Activated CD8-positive, alpha-beta T cell treated with anti-CD3 and anti-CD28 coated beads, Interleukin-2, amount 10 ng/mL, durations not matched to agents 7 days and 5 days (primary cell): ENCODE measurements around the gene TMC6. TPM values are rescaled to one million over a fixed set of nuclear protein-coding genes. Genes with fewer than 3 reads are reported as not detected.
A peak's percentile ranks its signal among the peaks of the same experiment; 100 is the strongest.

ENCODE experiments used
- ATAC-seq: fragments of 150-1000 bp; cut with Tn5 transposase; one replicate; pipeline ENCODE4 v1.10.0; 2021; ENCODE audit warnings: moderate library complexity
- CTCF ChIA-PET: fragments of 350-600 bp; sonication (Branson Sonifier 250); formaldehyde crosslinking; loops from one replicate; lab custom pipeline; 2021; ENCODE audit warnings: antibody characterized with exemption; lab: Charles Lee
- POLR2A ChIA-PET: fragments of 350-600 bp; sonication (Branson Sonifier 250); formaldehyde crosslinking; loops from one replicate; lab custom pipeline; 2021; ENCODE audit warnings: antibody characterized with exemption; lab: Charles Lee
- DNase-seq: peaks from one replicate; pipeline ENCODE4 v3.0.0-alpha.2; 2020
- H3K27ac Mint-ChIP-seq: one replicate; pipeline ENCODE4 v1.8.0; 2021; ENCODE audit warnings: mild to moderate bottlenecking, mixed read lengths
- H3K27me3 Mint-ChIP-seq: one replicate; pipeline ENCODE4 v1.8.0; 2021; ENCODE audit warnings: low read depth, mixed read lengths
- H3K36me3 Mint-ChIP-seq: one replicate; pipeline ENCODE4 v1.8.0; 2021; ENCODE audit warnings: low read depth, mixed read lengths
- H3K4me1 Mint-ChIP-seq: one replicate; pipeline ENCODE4 v1.8.0; 2021; ENCODE audit warnings: low read depth, mixed read lengths
- H3K4me3 Mint-ChIP-seq: one replicate; pipeline ENCODE4 v1.8.0; 2021; ENCODE audit warnings: mild to moderate bottlenecking, mixed read lengths
- H3K9me3 Mint-ChIP-seq: one replicate; pipeline ENCODE4 v1.8.0; 2022; ENCODE audit warnings: mixed read lengths; ENCODE audit not compliant: insufficient read depth
- total RNA-seq, 2 experiments: library from RNA; stranded (reverse); gene quantifications; one replicate each; pipeline ENCODE4 v1.2.3, GENCODE V29; 2021

TMC6 gene
- total RNA-seq, 2 experiments from 2014 or later, result 407 to 476 TPM

- POLR2A ChIA-PET, result interaction anchor here (1.0 to 11.6 kb wide), 5 partner anchors 9 to 44 kb away, joined by 3 to 182 read pairs (median 7); partner anchors contain the start of genes TMC6 and TMC8
- DNase-seq, result no peak
- peak overlapping the region; percentile 74 for H3K4me3 Mint-ChIP-seq
- no peaks in the 10 kb centered on the region for H3K9me3 Mint-ChIP-seq
- CTCF ChIA-PET, result interaction anchor here (1.4 to 8.9 kb wide), 6 partner anchors 10 to 114 kb away, joined by 3 to 133 read pairs (median 15); partner anchors contain the start of gene TMC6
- H3K27me3 Mint-ChIP-seq, result no peaks in the 10 kb centered on the region
- peaks cover 75% of the 10 kb centered on the region for H3K4me1 Mint-ChIP-seq
- H3K27ac Mint-ChIP-seq, result peak overlapping the region; percentile 84
- H3K36me3 Mint-ChIP-seq, result peaks cover 71% of the 10 kb centered on the region
- no peak for ATAC-seq
Observed at GRCh38 chr17:78133179-78133951, 4.8 kb upstream of the TMC6 start.

- POLR2A ChIA-PET, result interaction anchor here (1.0 to 4.5 kb wide), 4 partner anchors 8 to 53 kb away, joined by 3 to 53 read pairs (median 3); no protein-coding TSS in a partner anchor
Observed at GRCh38 chr17:78132767-78133178, 4.2 kb upstream of the TMC6 start.

GRCh38 chr17:78132084-78132676 is 3.6 kb upstream of the TMC6 start:
- ChIA-PET POLR2A (interaction anchor here (0.7 to 4.5 kb wide), 6 partner anchors 8 to 174 kb away, joined by 3 to 53 read pairs (median 3); partner anchors contain the start of gene TNRC6C), CTCF (interaction anchor here (0.6 to 8.9 kb wide), 3 partner anchors 9 to 20 kb away, joined by 3 to 133 read pairs (median 4); partner anchors contain the start of gene TMC6)
- H3K36me3 Mint-ChIP-seq, result peaks cover 68% of the 10 kb centered on the region
- peak overlapping the region; percentile 74 for H3K4me3 Mint-ChIP-seq
- H3K27me3 Mint-ChIP-seq, result no peaks in the 10 kb centered on the region
- ATAC-seq, result peak; percentile 13
- no peaks in the 10 kb centered on the region for H3K9me3 Mint-ChIP-seq
- H3K27ac Mint-ChIP-seq, result peak overlapping the region; percentile 84
- peak; percentile 92 for DNase-seq
- H3K4me1 Mint-ChIP-seq, result peaks cover 64% of the 10 kb centered on the region

More at GRCh38 chr17:78132767-78133178, 4.2 kb upstream of the TMC6 start:
- H3K36me3 Mint-ChIP-seq, result peaks cover 66% of the 10 kb centered on the region
- CTCF ChIA-PET, result interaction anchor here (1.8 to 8.9 kb wide), 3 partner anchors 9 to 19 kb away, joined by 4 to 133 read pairs (median 63); partner anchors contain the start of gene TMC6
- DNase-seq (no peak), ATAC-seq (no peak)
- no peaks in the 10 kb centered on the region for H3K9me3 Mint-ChIP-seq
- no peaks in the 10 kb centered on the region for H3K27me3 Mint-ChIP-seq
- peak overlapping the region; percentile 74 for H3K4me3 Mint-ChIP-seq
- H3K4me1 Mint-ChIP-seq, result peaks cover 69% of the 10 kb centered on the region
- H3K27ac Mint-ChIP-seq, result peak overlapping the region; percentile 84

GRCh38 chr17:78131172-78132083 is 2.9 kb upstream of the TMC6 start:
- H3K9me3 Mint-ChIP-seq, result no peaks in the 10 kb centered on the region
- DNase-seq (peak; percentile 60), ATAC-seq (no peak)
- H3K36me3 Mint-ChIP-seq, result peaks cover 67% of the 10 kb centered on the region
- peaks cover 62% of the 10 kb centered on the region for H3K4me1 Mint-ChIP-seq
- H3K27ac Mint-ChIP-seq, result peak overlapping the region; percentile 99
- no peaks in the 10 kb centered on the region for H3K27me3 Mint-ChIP-seq
- H3K4me3 Mint-ChIP-seq, result peak overlapping the region; percentile 99
- POLR2A ChIA-PET, result interaction anchor here (0.7 to 13.9 kb wide), 11 partner anchors 8 to 173 kb away, joined by 3 to 182 read pairs (median 3); partner anchors contain the start of gene TNRC6C
- CTCF ChIA-PET, result interaction anchor here (0.6 to 8.9 kb wide), 8 partner anchors 8 to 120 kb away, joined by 3 to 133 read pairs (median 8); partner anchors contain the start of gene TMC6

- DNase-seq (peak; percentile 94), ATAC-seq (peak; percentile 56)
- H3K4me1 Mint-ChIP-seq, result peaks cover 56% of the 10 kb centered on the region
- H3K27me3 Mint-ChIP-seq, result no peaks in the 10 kb centered on the region
- H3K27ac Mint-ChIP-seq, result peak within 1 kb of the TSS; percentile 99
- H3K36me3 Mint-ChIP-seq, result peaks cover 64% of the 10 kb centered on the region
- H3K9me3 Mint-ChIP-seq, result no peaks in the 10 kb centered on the region
- ChIA-PET POLR2A (interaction anchor here (0.6 to 13.9 kb wide), 13 partner anchors 9 to 798 kb away, joined by 3 to 182 read pairs (median 3); partner anchors contain the start of gene TK1), CTCF (interaction anchor here (1.1 to 6.0 kb wide), 7 partner anchors 9 to 121 kb away, joined by 3 to 31 read pairs (median 9); no protein-coding TSS in a partner anchor)
- peak within 1 kb of the TSS; percentile 99 for H3K4me3 Mint-ChIP-seq
Observed at GRCh38 chr17:78130437-78131101, 2.0 kb upstream of the TMC6 start, which contains the start of gene TMC8. Gene TMC8 (plus strand): TSS chr17:78130771. CDS start chr17:78131589, 818 bp downstream.

- DNase-seq (no peak), ATAC-seq (peak; percentile 0)
- peaks cover 54% of the 10 kb centered on the region for H3K4me1 Mint-ChIP-seq
- H3K27me3 Mint-ChIP-seq, result no peaks in the 10 kb centered on the region
- H3K4me3 Mint-ChIP-seq, result peak overlapping the region; percentile 99
- H3K9me3 Mint-ChIP-seq, result no peaks in the 10 kb centered on the region
- H3K27ac Mint-ChIP-seq, result peak overlapping the region; percentile 99
- H3K36me3 Mint-ChIP-seq, result peaks cover 63% of the 10 kb centered on the region
- POLR2A ChIA-PET, result interaction anchor here (0.6 to 13.9 kb wide), 12 partner anchors 9 to 798 kb away, joined by 3 to 182 read pairs (median 4); partner anchors contain the start of gene TK1
- CTCF ChIA-PET, result interaction anchor here (1.1 to 6.0 kb wide), 7 partner anchors 8 to 121 kb away, joined by 3 to 31 read pairs (median 9); no protein-coding TSS in a partner anchor
Observed at GRCh38 chr17:78130090-78130436, 1.5 kb upstream of the TMC6 start.

GRCh38 chr17:78129351-78130089 is 965 bp upstream of the TMC6 start:
- no peaks in the 10 kb centered on the region for H3K9me3 Mint-ChIP-seq
- H3K27me3 Mint-ChIP-seq, result no peaks in the 10 kb centered on the region
- peak overlapping the region; percentile 99 for H3K4me3 Mint-ChIP-seq
- H3K4me1 Mint-ChIP-seq, result peaks cover 52% of the 10 kb centered on the region
- peaks cover 62% of the 10 kb centered on the region for H3K36me3 Mint-ChIP-seq
- H3K27ac Mint-ChIP-seq, result peak overlapping the region; percentile 99
- DNase-seq (peak; percentile 71), ATAC-seq (no peak)
- ChIA-PET POLR2A (interaction anchor here (1.0 to 13.9 kb wide), 7 partner anchors 9 to 462 kb away, joined by 3 to 182 read pairs (median 6); no protein-coding TSS in a partner anchor), CTCF (interaction anchor here (1.2 to 6.0 kb wide), 6 partner anchors 8 to 122 kb away, joined by 3 to 31 read pairs (median 10); no protein-coding TSS in a partner anchor)

- DNase-seq (no peak), ATAC-seq (no peak)
- peaks cover 62% of the 10 kb centered on the region for H3K36me3 Mint-ChIP-seq
- CTCF ChIA-PET, result interaction anchor here (1.4 to 11.1 kb wide), 3 partner anchors 8 to 47 kb away, joined by 9 to 133 read pairs (median 31); no protein-coding TSS in a partner anchor
- peaks cover 52% of the 10 kb centered on the region for H3K4me1 Mint-ChIP-seq
- no peaks in the 10 kb centered on the region for H3K27me3 Mint-ChIP-seq
- H3K27ac Mint-ChIP-seq, result peak overlapping the region; percentile 90
- no peaks in the 10 kb centered on the region for H3K9me3 Mint-ChIP-seq
- H3K4me3 Mint-ChIP-seq, result peak overlapping the region; percentile 93
- POLR2A ChIA-PET, result interaction anchor here (0.6 to 13.9 kb wide), 8 partner anchors 9 to 747 kb away, joined by 3 to 182 read pairs (median 4); no protein-coding TSS in a partner anchor
Observed at GRCh38 chr17:78127888-78128550, 536 bp downstream of the TMC6 start.
